HepG2 (cell line): ENCODE measurements around the gene RHBDL1. TPM values are rescaled to one million over a fixed set of nuclear protein-coding genes. Genes with fewer than 3 reads are reported as not detected.

Source experiments
- ATAC-seq: fragments of 200-7000 bp; cut with Tn5 transposase; 3 replicates; pipeline ENCODE4 v1.9.1; 2020; ENCODE audit warnings: mild to moderate bottlenecking, moderate library complexity
- BruUV-seq: library from RNA; stranded (reverse); fragments of 400-500 nt; replicated peaks from 2 replicates; lab custom pipeline; 2021; lab: Mats Ljungman, UMichigan
- CTCF ChIA-PET: fragments of 300-600 bp; formaldehyde crosslinking; extraction: SDS; loops from one replicate; lab custom pipeline; 2021; ENCODE audit warnings: low total read pairs, inconsistent platforms, low intra/inter-chr PET ratio; lab: Yijun Ruan, JAX
- POLR2A ChIA-PET: fragments of 350-600 bp; sonication (Branson Sonifier 250); formaldehyde crosslinking; loops from one replicate; lab custom pipeline; 2020; ENCODE audit warnings: antibody characterized with exemption, inconsistent platforms; lab: Yijun Ruan, JAX
- DNase-seq: peaks from one replicate; pipeline ENCODE4 v3.0.0-alpha.2; 2015; ENCODE audit warnings: low spot score
- FAIRE-seq: peaks from 3 replicates; lab custom pipeline; 2011; peaks lifted over from hg19 to GRCh38; lab: Jason Lieb, UNC
- H2AFZ ChIP-seq: one replicate; pipeline ENCODE4 v1.6.1; 2011; ENCODE audit warnings: low read length, inconsistent platforms
- H3K27ac ChIP-seq: fragments of 300-600 bp; 3 replicates; pipeline ENCODE4 v1.8.0; 2011; ENCODE audit warnings: mixed run types, mild to moderate bottlenecking, mixed read lengths, low read length, inconsistent platforms; ENCODE audit not compliant: insufficient read depth; ENCODE audit errors: extremely low read length
- H3K27me3 ChIP-seq, 2 experiments: fragments of 200-600 bp in 1 of 2; 2 replicates in 1 of 2; 3 replicates in 1 of 2; pipeline versions ENCODE4 v1.6.0 to v1.8.0; 2011; ENCODE audit warnings: low read length in 2 of 2, mild to moderate bottlenecking in 2 of 2, moderate library complexity in 2 of 2, inconsistent platforms in 1 of 2; ENCODE audit not compliant: insufficient read depth in 2 of 2, control insufficient read depth in 1 of 2
- H3K36me3 ChIP-seq, 2 experiments: fragments of 200-600 bp in 1 of 2; replicated peaks in 1 of 2; 2 replicates in 1 of 2; 3 replicates in 1 of 2; pipeline versions ENCODE4 v1.5.1 to v1.8.0; 2011; ENCODE audit warnings: low read length in 2 of 2, inconsistent platforms in 1 of 2; ENCODE audit not compliant: insufficient read depth in 2 of 2, control insufficient read depth in 1 of 2
- H3K4me1 ChIP-seq: 2 replicates; pipeline ENCODE4 v1.5.1; 2012; ENCODE audit warnings: low read length, inconsistent platforms; ENCODE audit not compliant: insufficient read depth
- H3K4me2 ChIP-seq: 2 replicates; pipeline ENCODE4 v1.6.0; 2011; ENCODE audit warnings: low read depth, low read length, inconsistent platforms
- H3K4me3 ChIP-seq, 3 experiments: fragments of 200-600 bp in 1 of 3; sonication (generic), shearing (Covaris generic) in 1 of 3; replicated peaks in 1 of 3; 2 replicates each; pipeline ENCODE4 v1.5.1; 2011 to 2016; ENCODE audit warnings: low read length in 3 of 3, inconsistent platforms in 2 of 3, low read depth in 2 of 3, mild to moderate bottlenecking in 2 of 3, control low read depth in 1 of 3, mixed read lengths in 1 of 3; ENCODE audit not compliant: insufficient read depth in 1 of 3
- H3K79me2 ChIP-seq: one replicate; pipeline ENCODE4 v1.6.1; 2011; ENCODE audit warnings: low read length, inconsistent platforms; ENCODE audit not compliant: insufficient read depth
- H3K9ac ChIP-seq: 2 replicates; pipeline ENCODE4 v1.6.0; 2011; ENCODE audit warnings: mild to moderate bottlenecking, low read depth, low read length, inconsistent platforms; ENCODE audit not compliant: insufficient read depth
- H3K9me3 ChIP-seq: 2 replicates; pipeline ENCODE4 v1.5.1; 2012; ENCODE audit warnings: mild to moderate bottlenecking, low read length
- H4K20me1 ChIP-seq: 2 replicates; pipeline ENCODE4 v1.6.0; 2011; ENCODE audit warnings: inconsistent platforms, mild to moderate bottlenecking, low read length, moderate library complexity; ENCODE audit not compliant: insufficient read depth
- AGO2 ChIP-seq: fragments of 200-400 bp; formaldehyde crosslinking; optimal IDR thresholded peaks from 2 replicates; pipeline ENCODE3; 2017; ENCODE audit warnings: mild to moderate bottlenecking, low read depth, low read length, moderate library complexity
- HIVEP1 ChIP-seq: sonication (generic); formaldehyde crosslinking; IDR thresholded peaks from 2 replicates; pipeline ENCODE4 v1.4.0; 2020; ENCODE audit warnings: mild to moderate bottlenecking, missing genetic modification reagents
- KDM2A ChIP-seq: sonication (generic); formaldehyde crosslinking; IDR thresholded peaks from 2 replicates; pipeline ENCODE4 v1.4.0; 2020; ENCODE audit warnings: low read depth, missing genetic modification reagents, borderline replicate concordance
- RXRA ChIP-seq: sonication (generic); formaldehyde crosslinking; IDR thresholded peaks from 2 replicates; pipeline ENCODE4 v1.5.1; 2020; ENCODE audit warnings: missing genetic modification reagents
- ZFX ChIP-seq: sonication (generic); formaldehyde crosslinking; IDR thresholded peaks from 2 replicates; pipeline ENCODE4 v1.4.0; 2020; ENCODE audit warnings: mild to moderate bottlenecking, low read depth, missing genetic modification reagents, moderate library complexity
- ZNF10 ChIP-seq: sonication (generic); formaldehyde crosslinking; IDR thresholded peaks from 2 replicates; pipeline ENCODE4 v1.4.0; 2020; ENCODE audit warnings: mild to moderate bottlenecking, low read depth, missing genetic modification reagents, borderline replicate concordance
- WGBS: methylation state at CpG from one replicate; pipeline ENCODE4 v1.1.6; 2017; ENCODE audit warnings: low lambda C conversion rate; 5-methylcytosine and 5-hydroxymethylcytosine counted together
- in situ Hi-C: cut with HindIII; loops from 2 replicates; pipeline ENCODE4 v1.10.0; 2017; ENCODE audit warnings: low pct_unique_long_range_greater_than_20kb; ENCODE audit not compliant: extremely low pct_ligation_motif_present
- intact Hi-C: fragments of 100-400 bp; cut with micrococcal nuclease; formaldehyde crosslinking; loops from one replicate; pipeline ENCODE4 v1.10.0; 2022; ENCODE audit not compliant: unreplicated experiment
- polyA plus RNA-seq, 8 experiments: library from polyadenylated mRNA; depleted of rRNA in 3 of 8; stranded (reverse) in 7 of 8; unstranded in 1 of 8; fragments of >200 nt; fragmentation: Illumina TruSeq in 4 of 8; extraction: Trizol in 4 of 8; gene quantifications; 2 replicates each; pipeline versions ENCODE4 v1.2.1 to v1.2.3, GENCODE V29; 2011 to 2016; ENCODE audit warnings: low read depth in 4 of 8, missing spikeins in 1 of 8, mixed read lengths in 1 of 8; ENCODE audit not compliant: insufficient read depth in 1 of 8
- total RNA-seq, 5 experiments: library from RNA; depleted of rRNA; stranded (reverse); fragments of >200 nt; fragmentation: Illumina TruSeq; extraction: Trizol; gene quantifications; 2 replicates each; pipeline ENCODE4 v1.2.3, GENCODE V29; 2016; ENCODE audit warnings: low read depth in 1 of 5
- TF ChIP-seq, protein P1 (sequence below): sonication (generic); formaldehyde crosslinking; IDR thresholded peaks from 2 replicates; pipeline ENCODE4 v1.9.0; 2022; ENCODE audit warnings: low read depth, missing genetic modification reagents
- TF ChIP-seq, protein P2 (sequence below): sonication (generic); formaldehyde crosslinking; IDR thresholded peaks from 2 replicates; pipeline ENCODE4 v1.5.1; 2020; ENCODE audit warnings: mild to moderate bottlenecking, missing genetic modification reagents, moderate library complexity
- TF ChIP-seq, protein P3 (sequence below), 2 experiments: sonication (generic) in 1 of 2; formaldehyde crosslinking in 1 of 2; IDR thresholded peaks; 2 replicates each; pipeline versions ENCODE4 v1.4.0 to v1.6.1; 2018 to 2020; ENCODE audit warnings: missing genetic modification reagents in 2 of 2, borderline replicate concordance in 1 of 2, low read depth in 1 of 2, mild to moderate bottlenecking in 1 of 2, missing biosample characterization in 1 of 2
- TF ChIP-seq, protein P4 (sequence below): sonication (generic); formaldehyde crosslinking; IDR thresholded peaks from 2 replicates; pipeline ENCODE4 v1.9.0; 2022; ENCODE audit warnings: missing genetic modification reagents, mild to moderate bottlenecking, borderline replicate concordance

Gene RHBDL1
- total and polyA plus RNA-seq, 2 of the 13 experiments (the other 11 are each of a cell fraction or from before 2014, with no cell fraction given): 1.8 to 3.8 TPM

DNA sequence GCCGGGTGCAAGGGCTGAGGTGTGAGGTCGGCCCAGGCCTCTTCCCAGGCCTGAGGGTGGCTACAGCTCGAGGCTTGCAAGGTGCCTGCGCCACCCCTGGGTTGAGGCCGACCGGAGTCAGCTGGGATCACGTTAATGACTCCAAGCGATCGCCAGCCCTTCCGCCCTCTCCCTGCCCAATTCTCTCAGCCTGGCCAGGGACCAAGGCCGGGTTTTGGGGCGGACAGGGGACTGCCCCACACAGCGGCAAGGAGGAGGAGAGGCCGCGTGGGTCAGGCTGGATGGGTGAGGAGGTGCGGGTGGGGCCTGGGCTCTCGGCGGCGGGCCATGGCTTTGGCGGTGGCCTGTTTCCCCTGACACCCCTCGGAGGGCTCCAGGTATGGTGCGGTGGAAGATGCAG, 17.9 kb downstream of the RHBDL1 start:
- H4K20me1 ChIP-seq: no peaks in the 10 kb centered on the region
- H3K9ac ChIP-seq: no peak overlapping the region
- peaks cover 2% of the 10 kb centered on the region for H3K79me2 ChIP-seq
- intact Hi-C loops (no loop called here), in situ Hi-C loops (no loop called here)
- ChIA-PET CTCF (no interaction called here), POLR2A (interaction anchor here (3.4 kb wide), 1 partner anchor 27 kb away, joined by 21 read pairs; the partner anchor contains the start of gene ANTKMT)
- H2AFZ ChIP-seq: no peak overlapping the region
- peak overlapping the region in 1 of 3 experiments; percentile 69; a peak in 1 of 6 replicates for H3K4me3 ChIP-seq
- H3K27ac ChIP-seq: no peak overlapping the region
- BruUV-seq: no TSS peak
- ATAC-seq: no peak
- TF ChIP-seq, protein P1, sequence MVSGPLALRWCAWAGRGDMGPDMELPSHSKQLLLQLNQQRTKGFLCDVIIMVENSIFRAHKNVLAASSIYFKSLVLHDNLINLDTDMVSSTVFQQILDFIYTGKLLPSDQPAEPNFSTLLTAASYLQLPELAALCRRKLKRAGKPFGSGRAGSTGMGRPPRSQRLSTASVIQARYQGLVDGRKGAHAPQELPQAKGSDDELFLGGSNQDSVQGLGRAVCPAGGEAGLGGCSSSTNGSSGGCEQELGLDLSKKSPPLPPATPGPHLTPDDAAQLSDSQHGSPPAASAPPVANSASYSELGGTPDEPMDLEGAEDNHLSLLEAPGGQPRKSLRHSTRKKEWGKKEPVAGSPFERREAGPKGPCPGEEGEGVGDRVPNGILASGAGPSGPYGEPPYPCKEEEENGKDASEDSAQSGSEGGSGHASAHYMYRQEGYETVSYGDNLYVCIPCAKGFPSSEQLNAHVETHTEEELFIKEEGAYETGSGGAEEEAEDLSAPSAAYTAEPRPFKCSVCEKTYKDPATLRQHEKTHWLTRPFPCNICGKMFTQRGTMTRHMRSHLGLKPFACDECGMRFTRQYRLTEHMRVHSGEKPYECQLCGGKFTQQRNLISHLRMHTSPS (CRISPR knock-in tag): 0 out of 2 replicates have a peak, but pooled peaks have one; percentile 27
- no peak for TF ChIP-seq ZNF10
- TF ChIP-seq KDM2A (CRISPR knock-in tag): peak; percentile 56
- TF ChIP-seq, protein P2, sequence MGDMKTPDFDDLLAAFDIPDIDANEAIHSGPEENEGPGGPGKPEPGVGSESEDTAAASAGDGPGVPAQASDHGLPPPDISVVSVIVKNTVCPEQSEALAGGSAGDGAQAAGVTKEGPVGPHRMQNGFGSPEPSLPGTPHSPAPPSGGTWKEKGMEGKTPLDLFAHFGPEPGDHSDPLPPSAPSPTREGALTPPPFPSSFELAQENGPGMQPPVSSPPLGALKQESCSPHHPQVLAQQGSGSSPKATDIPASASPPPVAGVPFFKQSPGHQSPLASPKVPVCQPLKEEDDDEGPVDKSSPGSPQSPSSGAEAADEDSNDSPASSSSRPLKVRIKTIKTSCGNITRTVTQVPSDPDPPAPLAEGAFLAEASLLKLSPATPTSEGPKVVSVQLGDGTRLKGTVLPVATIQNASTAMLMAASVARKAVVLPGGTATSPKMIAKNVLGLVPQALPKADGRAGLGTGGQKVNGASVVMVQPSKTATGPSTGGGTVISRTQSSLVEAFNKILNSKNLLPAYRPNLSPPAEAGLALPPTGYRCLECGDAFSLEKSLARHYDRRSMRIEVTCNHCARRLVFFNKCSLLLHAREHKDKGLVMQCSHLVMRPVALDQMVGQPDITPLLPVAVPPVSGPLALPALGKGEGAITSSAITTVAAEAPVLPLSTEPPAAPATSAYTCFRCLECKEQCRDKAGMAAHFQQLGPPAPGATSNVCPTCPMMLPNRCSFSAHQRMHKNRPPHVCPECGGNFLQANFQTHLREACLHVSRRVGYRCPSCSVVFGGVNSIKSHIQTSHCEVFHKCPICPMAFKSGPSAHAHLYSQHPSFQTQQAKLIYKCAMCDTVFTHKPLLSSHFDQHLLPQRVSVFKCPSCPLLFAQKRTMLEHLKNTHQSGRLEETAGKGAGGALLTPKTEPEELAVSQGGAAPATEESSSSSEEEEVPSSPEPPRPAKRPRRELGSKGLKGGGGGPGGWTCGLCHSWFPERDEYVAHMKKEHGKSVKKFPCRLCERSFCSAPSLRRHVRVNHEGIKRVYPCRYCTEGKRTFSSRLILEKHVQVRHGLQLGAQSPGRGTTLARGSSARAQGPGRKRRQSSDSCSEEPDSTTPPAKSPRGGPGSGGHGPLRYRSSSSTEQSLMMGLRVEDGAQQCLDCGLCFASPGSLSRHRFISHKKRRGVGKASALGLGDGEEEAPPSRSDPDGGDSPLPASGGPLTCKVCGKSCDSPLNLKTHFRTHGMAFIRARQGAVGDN (CRISPR knock-in tag): 0 out of 2 replicates have a peak, but pooled peaks have one; percentile 19
- TF ChIP-seq, protein P3, sequence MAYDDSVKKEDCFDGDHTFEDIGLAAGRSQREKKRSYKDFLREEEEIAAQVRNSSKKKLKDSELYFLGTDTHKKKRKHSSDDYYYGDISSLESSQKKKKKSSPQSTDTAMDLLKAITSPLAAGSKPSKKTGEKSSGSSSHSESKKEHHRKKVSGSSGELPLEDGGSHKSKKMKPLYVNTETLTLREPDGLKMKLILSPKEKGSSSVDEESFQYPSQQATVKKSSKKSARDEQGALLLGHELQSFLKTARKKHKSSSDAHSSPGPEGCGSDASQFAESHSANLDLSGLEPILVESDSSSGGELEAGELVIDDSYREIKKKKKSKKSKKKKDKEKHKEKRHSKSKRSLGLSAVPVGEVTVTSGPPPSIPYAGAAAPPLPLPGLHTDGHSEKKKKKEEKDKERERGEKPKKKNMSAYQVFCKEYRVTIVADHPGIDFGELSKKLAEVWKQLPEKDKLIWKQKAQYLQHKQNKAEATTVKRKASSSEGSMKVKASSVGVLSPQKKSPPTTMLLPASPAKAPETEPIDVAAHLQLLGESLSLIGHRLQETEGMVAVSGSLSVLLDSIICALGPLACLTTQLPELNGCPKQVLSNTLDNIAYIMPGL (CRISPR knock-in tag; IDR thresholded peaks at IDR 0.05; ENCODE audit: borderline replicate concordance in 1 of 2, low read depth in 1 of 2): no peak
- TF ChIP-seq AGO2: peak; percentile 55
- TF ChIP-seq ZFX (CRISPR knock-in tag): 0 out of 2 replicates have a peak, but pooled peaks have one; percentile 25
- TF ChIP-seq HIVEP1: peak; percentile 21; the same call in 1 of the 2 replicates
- TF ChIP-seq, protein P4, sequence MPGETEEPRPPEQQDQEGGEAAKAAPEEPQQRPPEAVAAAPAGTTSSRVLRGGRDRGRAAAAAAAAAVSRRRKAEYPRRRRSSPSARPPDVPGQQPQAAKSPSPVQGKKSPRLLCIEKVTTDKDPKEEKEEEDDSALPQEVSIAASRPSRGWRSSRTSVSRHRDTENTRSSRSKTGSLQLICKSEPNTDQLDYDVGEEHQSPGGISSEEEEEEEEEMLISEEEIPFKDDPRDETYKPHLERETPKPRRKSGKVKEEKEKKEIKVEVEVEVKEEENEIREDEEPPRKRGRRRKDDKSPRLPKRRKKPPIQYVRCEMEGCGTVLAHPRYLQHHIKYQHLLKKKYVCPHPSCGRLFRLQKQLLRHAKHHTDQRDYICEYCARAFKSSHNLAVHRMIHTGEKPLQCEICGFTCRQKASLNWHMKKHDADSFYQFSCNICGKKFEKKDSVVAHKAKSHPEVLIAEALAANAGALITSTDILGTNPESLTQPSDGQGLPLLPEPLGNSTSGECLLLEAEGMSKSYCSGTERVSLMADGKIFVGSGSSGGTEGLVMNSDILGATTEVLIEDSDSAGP (CRISPR knock-in tag): peak; percentile 44; the same call in 1 of the 2 replicates
- peak; percentile 35; the same call in 1 of the 2 replicates for TF ChIP-seq RXRA
- no peaks in the 10 kb centered on the region for H3K9me3 ChIP-seq
- no peaks in the 10 kb centered on the region for H3K36me3 ChIP-seq
- no peak for FAIRE-seq
- H3K4me2 ChIP-seq: peak overlapping the region; percentile 84; the same call in 1 of the 2 replicates
- peaks cover 7 to 33% of the 10 kb centered on the region in 2 experiments for H3K27me3 ChIP-seq
- DNase-seq: no peak
- peaks cover 26% of the 10 kb centered on the region for H3K4me1 ChIP-seq
- 100% methylated on average over 1 of the region's 22 CpGs for whole genome bisulfite sequencing
